Gastroesophageal sphincter (tissue), 4 donors: ENCODE measurements around the gene CXXC5. TPM values are rescaled to one million over a fixed set of nuclear protein-coding genes. Genes with fewer than 3 reads are reported as not detected.
"Not testable (repeated sequence)": the region's sequence is repeated elsewhere in the genome, so short reads cannot be mapped to it uniquely, and the experiment has no call there.

Source experiments
- ATAC-seq: fragments of 150-250 bp; one replicate; pipeline ENCODE4 v1.9.1; 2016; ENCODE audit warnings: mild to moderate bottlenecking, moderate library complexity
- H3K27ac ChIP-seq, 4 donors: fragments of 200-600 bp; sonication (generic) in 3 of 4; 1 replicate in 3 of 4; 2 replicates in 1 of 4; pipeline ENCODE4 v1.5.1; 2016 to 2019
- H3K27me3 ChIP-seq: fragments of 200-600 bp; sonication (generic); one replicate; pipeline ENCODE4 v1.5.1; 2019
- H3K36me3 ChIP-seq, 2 donors: fragments of 200-600 bp; sonication (generic); one replicate each; pipeline ENCODE4 v1.5.1; 2019; ENCODE audit warnings: control low read depth in 1 of 2
- H3K4me1 ChIP-seq, 3 donors: fragments of 200-600 bp; sonication (generic); 1 replicate in 2 of 3; 2 replicates in 1 of 3; pipeline ENCODE4 v1.5.1; 2016 to 2019; ENCODE audit warnings: control low read depth in 2 of 3
- H3K4me3 ChIP-seq, 2 donors: fragments of 200-600 bp; sonication (generic); one replicate each; pipeline ENCODE4 v1.5.1; 2019; ENCODE audit warnings: mild to moderate bottlenecking in 1 of 2, moderate library complexity in 1 of 2
- H3K9me3 ChIP-seq, 3 donors: fragments of 200-600 bp; sonication (generic); one replicate each; pipeline ENCODE4 v1.5.1; 2017 to 2019; ENCODE audit warnings: control low read depth in 2 of 3
- CTCF ChIP-seq, 4 experiments: fragments of 200-600 bp in 2 of 4; fragments of 450-650 bp in 2 of 4; sonication (generic) in 1 of 4; IDR thresholded peaks; one replicate each; pipeline ENCODE4 v1.5.1; 2017 to 2019; ENCODE audit warnings: antibody characterized with exemption in 4 of 4, mild to moderate bottlenecking in 2 of 4, moderate library complexity in 2 of 4
- EP300 ChIP-seq: sonication (generic); formaldehyde crosslinking; IDR thresholded peaks from one replicate; pipeline ENCODE4 v1.6.1; 2017; ENCODE audit warnings: antibody characterized with exemption, mild to moderate bottlenecking
- POLR2A ChIP-seq, 2 donors: fragments of 450-650 bp; IDR thresholded peaks; one replicate each; pipeline ENCODE4 v1.6.1; 2017; ENCODE audit warnings: antibody characterized with exemption in 2 of 2, mild to moderate bottlenecking in 2 of 2, moderate library complexity in 1 of 2
- POLR2AphosphoS5 ChIP-seq: sonication (generic); formaldehyde crosslinking; IDR thresholded peaks from one replicate; pipeline ENCODE4 v1.6.1; 2017; ENCODE audit warnings: antibody characterized with exemption
- WGBS, 2 donors: methylation state at CpG; one replicate each; pipeline ENCODE4 v1.1.5; 2018; ENCODE audit warnings: low coverage in 1 of 2; 5-methylcytosine and 5-hydroxymethylcytosine counted together
- total RNA-seq, 4 donors: library from RNA; depleted of rRNA; stranded (reverse); fragments of >200 nt; gene quantifications; one replicate each; pipeline ENCODE4 v1.1.0, GENCODE V29; 2016

The CXXC5 gene
- 10 to 100 TPM; 30.0 to 50.7 (median 35.1) TPM for total RNA-seq

GRCh38 chr5:139648205-139649081 lies at the start of gene CXXC5:
CXXC5 (plus strand) TSS chr5:139648349; CDS start chr5:139680524, 32,175 bp downstream.
- TF ChIP-seq POLR2A (IDR thresholded peaks at IDR 0.05): peak; percentile 68 to 69
- TF ChIP-seq CTCF (IDR thresholded peaks at IDR 0.05): peak in 2 of 4 experiments; percentile 10 to 14
- TF ChIP-seq POLR2AphosphoS5: peak; percentile 80
- TF ChIP-seq EP300: no peak
- no peaks in the 10 kb centered on the region for H3K9me3 ChIP-seq
- WGBS, 2 donors: no CpG with 5 or more reads among the region's 106 CpGs
- H3K27me3 ChIP-seq: peaks cover 6% of the 10 kb centered on the region
- peaks cover 0 to 65% (median 40%) of the 10 kb centered on the region in 3 donors for H3K4me1 ChIP-seq
- no peaks in the 10 kb centered on the region for H3K36me3 ChIP-seq
- peak within 1 kb of the TSS; percentile 29 to 90 for H3K4me3 ChIP-seq
- H3K27ac ChIP-seq: peak within 1 kb of the TSS; percentile 0 to 94 (median 92)
- ATAC-seq: peak; percentile 80

DNA sequence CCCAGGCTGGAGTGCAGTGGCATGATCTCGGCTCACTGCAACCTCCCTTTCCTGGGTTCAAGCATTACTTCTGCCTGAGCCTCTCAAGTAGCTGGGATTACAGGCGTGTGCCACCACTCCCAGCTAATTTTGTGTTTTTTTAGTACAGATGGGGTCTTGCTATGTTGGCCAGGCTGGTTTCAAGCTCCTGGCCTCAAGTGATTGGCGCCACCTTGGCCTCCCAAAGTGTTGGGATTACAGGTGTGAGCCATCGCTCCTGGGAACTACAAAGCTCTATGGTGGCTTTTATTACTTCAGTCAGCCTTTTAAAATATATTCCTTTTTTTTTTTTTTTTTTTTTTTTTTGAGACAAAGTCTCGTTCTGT lies 49.6 kb upstream of the CXXC5 start:
- not testable (repeated sequence) for H3K4me3 ChIP-seq, H3K9me3 ChIP-seq, H3K27ac ChIP-seq, ATAC-seq, H3K27me3 ChIP-seq
- 95 to 100% methylated on average over 1 to 4 of the region's 5 CpGs for WGBS, 2 donors
- Histone ChIP-seq H3K36me3 (peaks cover 0 to 36% of the 10 kb centered on the region in 2 donors), H3K4me1 (peaks cover 0 to 24% (median 0%) of the 10 kb centered on the region in 3 donors)

DNA sequence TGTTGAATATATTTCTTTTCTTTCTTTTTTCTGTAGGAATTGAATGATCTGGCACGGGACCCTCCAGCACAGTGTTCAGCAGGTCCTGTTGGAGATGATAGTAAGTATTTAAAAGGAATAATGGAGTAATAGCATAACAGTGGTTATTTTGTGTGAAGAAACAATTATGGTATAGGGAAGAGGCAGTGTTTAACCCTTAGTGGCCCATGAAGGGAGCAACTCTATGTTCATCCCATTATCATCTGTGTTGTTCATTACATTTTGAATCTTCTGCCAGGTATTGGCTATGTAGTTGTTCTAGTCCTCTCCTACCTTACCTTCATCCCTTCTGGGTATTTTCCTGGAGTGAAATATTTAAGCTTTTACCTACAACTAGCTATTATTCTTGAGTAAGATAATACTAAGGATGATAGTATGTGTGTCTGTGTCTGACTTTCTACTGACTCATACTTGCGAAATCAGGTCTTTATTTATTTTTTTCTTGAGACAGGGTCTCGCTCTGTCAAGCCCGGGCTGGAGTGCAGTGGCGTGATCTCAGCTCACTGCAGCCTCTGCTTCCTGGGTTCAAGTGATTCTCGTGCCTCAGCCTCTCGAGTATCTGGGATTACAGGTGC lies 47.7 kb upstream of the CXXC5 start:
- Histone ChIP-seq H3K36me3 (peaks cover 0 to 50% of the 10 kb centered on the region in 2 donors), H3K9me3 (no peaks in the 10 kb centered on the region), H3K4me1 (peaks cover 0 to 8% (median 0%) of the 10 kb centered on the region in 3 donors), H3K4me3 (no peak overlapping the region), H3K27ac (no peak overlapping the region), H3K27me3 (no peaks in the 10 kb centered on the region)
- TF ChIP-seq POLR2A (IDR thresholded peaks at IDR 0.05) (no peak), POLR2AphosphoS5 (no peak), CTCF (IDR thresholded peaks at IDR 0.05) (no peak), EP300 (no peak)
- WGBS, 2 donors: 90 to 91% methylated on average over 7 of the region's 7 CpGs
- no peak for ATAC-seq

DNA sequence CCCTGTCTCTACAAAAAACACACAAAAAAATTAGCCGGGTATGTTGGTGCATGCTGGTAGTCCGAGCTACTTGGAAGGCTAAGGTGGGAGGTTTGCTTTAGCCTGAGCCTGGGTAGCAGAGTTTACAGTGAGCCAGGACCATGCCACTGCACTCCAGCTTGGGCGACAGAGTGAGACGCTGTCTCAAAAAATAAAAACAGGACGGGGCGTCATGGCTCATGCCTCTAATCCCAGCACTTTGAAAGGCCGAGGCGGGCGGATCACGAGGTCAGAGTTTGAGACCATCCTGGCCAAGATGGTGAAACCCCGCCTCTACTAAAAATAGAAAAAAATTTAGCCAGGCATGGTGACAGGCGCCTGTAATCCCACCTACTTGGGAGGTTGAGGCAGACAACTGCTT lies 46.7 kb upstream of the CXXC5 start:
- no peak for TF ChIP-seq EP300
- TF ChIP-seq POLR2AphosphoS5: no peak
- TF ChIP-seq CTCF (IDR thresholded peaks at IDR 0.05): no peak
- TF ChIP-seq POLR2A (IDR thresholded peaks at IDR 0.05): no peak
- no peaks in the 10 kb centered on the region for H3K9me3 ChIP-seq
- no peaks in the 10 kb centered on the region for H3K27me3 ChIP-seq
- ATAC-seq: no peak
- H3K4me1 ChIP-seq: peaks cover 0 to 7% (median 0%) of the 10 kb centered on the region in 3 donors
- peaks cover 0 to 56% of the 10 kb centered on the region in 2 donors for H3K36me3 ChIP-seq
- no peak overlapping the region for H3K27ac ChIP-seq
- 86 to 100% methylated on average over 1 to 5 of the region's 12 CpGs for WGBS, 2 donors
- no peak overlapping the region for H3K4me3 ChIP-seq

DNA sequence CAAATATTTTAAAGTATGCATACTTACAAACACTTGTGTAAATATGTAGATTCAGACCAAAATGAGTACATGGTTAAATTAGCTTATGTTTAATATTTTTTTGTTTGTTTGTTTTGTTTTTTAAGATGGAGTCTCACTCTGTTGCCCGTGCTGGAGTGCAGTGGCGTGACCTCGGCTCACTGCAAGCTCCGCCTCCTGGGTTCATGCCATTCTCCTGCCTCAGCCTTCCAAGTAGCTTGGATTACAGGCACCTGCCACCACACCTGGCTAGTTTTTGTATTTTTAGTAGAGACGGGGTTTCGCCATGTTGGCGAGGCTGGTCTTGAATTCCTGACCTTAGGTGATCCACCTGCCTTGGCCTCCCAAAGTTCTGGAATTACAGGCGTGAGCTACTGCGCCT lies 46.2 kb upstream of the CXXC5 start:
- H3K27ac ChIP-seq, H3K4me3 ChIP-seq, H3K4me1 ChIP-seq, ATAC-seq, H3K9me3 ChIP-seq, H3K27me3 ChIP-seq: not testable (repeated sequence)
- 60 to 85% methylated on average over 2 to 9 of the region's 9 CpGs for WGBS, 2 donors
- peaks cover 0 to 56% of the 10 kb centered on the region in 2 donors for H3K36me3 ChIP-seq
